Endothelial cell of umbilical vein (primary cell): Measurements from ENCODE around the gene ARHGEF19.

ENCODE experiments used
- EZH2 ChIP-seq: IDR thresholded peaks from 2 replicates; pipeline ENCODE4 v1.6.1; 2012; ENCODE audit warnings: borderline replicate concordance, low read depth, mild to moderate bottlenecking, moderate library complexity, low read length, inconsistent platforms; ENCODE audit not compliant: severe bottlenecking
- FOS ChIP-seq: IDR thresholded peaks from 2 replicates; pipeline ENCODE4 v1.6.1; 2011; ENCODE audit warnings: mild to moderate bottlenecking, low read length, moderate library complexity, borderline replicate concordance; ENCODE audit not compliant: insufficient read depth
- JUN ChIP-seq: IDR thresholded peaks from 2 replicates; pipeline ENCODE4 v1.6.1; 2011; ENCODE audit warnings: borderline replicate concordance, low read depth; ENCODE audit not compliant: insufficient read length, insufficient read depth
- MYC ChIP-seq: IDR thresholded peaks from one replicate; pipeline ENCODE4 v1.6.1; 2011; ENCODE audit warnings: mild to moderate bottlenecking, low read depth, low read length
- POLR2A ChIP-seq: IDR thresholded peaks from 2 replicates; pipeline ENCODE4 v1.6.1; 2012; ENCODE audit warnings: low read depth, mild to moderate bottlenecking, control low read depth, low read length
- POLR2AphosphoS5 ChIP-seq: IDR thresholded peaks from 2 replicates; pipeline ENCODE4 v1.6.1; 2012; ENCODE audit warnings: low read depth, mild to moderate bottlenecking, control low read depth, low read length, moderate library complexity; ENCODE audit not compliant: insufficient read depth
- TF ChIP-seq, protein P1 (sequence below), 2 donors: IDR thresholded peaks; 1 replicate in 1 of 2; 2 replicates in 1 of 2; pipeline ENCODE4 v1.5.1; 2011; ENCODE audit warnings: low read length in 2 of 2, mild to moderate bottlenecking in 2 of 2, moderate library complexity in 2 of 2, control low read depth in 1 of 2, inconsistent platforms in 1 of 2, low read depth in 1 of 2; ENCODE audit not compliant: insufficient read depth in 1 of 2; ENCODE audit errors: extremely low read depth in 1 of 2
- TF ChIP-seq, protein P2 (sequence below): IDR thresholded peaks from 2 replicates; pipeline ENCODE4 v1.6.1; 2011; ENCODE audit not compliant: insufficient read depth, insufficient read length

DNA sequence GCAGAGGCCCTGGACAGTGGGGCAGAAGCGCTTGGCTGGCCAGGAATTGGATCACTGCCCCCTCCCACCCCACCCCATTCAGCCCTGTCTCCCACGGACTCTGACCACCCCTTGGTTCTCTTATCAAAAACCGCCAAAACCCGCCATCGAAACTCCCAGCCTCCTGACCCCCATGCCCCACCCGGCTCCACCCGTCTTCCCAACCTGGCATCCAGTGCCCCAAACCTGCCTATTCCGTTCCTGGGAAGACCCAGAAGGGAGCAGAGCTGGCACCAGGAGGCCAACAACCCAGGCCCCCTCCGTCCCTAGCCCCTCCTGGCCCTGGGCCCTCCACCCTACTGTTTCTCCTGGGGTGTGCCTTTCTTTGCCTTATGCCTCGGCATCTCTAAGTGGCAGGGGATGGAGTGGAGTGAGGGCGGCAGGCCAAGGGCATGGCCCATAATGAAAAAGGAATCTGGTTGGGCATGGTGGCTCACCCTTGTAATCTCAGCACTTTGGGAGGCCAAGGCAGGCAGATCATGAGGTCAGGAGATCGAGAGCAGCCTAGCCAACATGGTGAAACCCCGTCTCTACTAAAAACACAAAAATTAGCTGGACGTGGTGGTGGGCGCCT, 40.1 kb downstream of the ARHGEF19 start:
- TF ChIP-seq, protein P1, sequence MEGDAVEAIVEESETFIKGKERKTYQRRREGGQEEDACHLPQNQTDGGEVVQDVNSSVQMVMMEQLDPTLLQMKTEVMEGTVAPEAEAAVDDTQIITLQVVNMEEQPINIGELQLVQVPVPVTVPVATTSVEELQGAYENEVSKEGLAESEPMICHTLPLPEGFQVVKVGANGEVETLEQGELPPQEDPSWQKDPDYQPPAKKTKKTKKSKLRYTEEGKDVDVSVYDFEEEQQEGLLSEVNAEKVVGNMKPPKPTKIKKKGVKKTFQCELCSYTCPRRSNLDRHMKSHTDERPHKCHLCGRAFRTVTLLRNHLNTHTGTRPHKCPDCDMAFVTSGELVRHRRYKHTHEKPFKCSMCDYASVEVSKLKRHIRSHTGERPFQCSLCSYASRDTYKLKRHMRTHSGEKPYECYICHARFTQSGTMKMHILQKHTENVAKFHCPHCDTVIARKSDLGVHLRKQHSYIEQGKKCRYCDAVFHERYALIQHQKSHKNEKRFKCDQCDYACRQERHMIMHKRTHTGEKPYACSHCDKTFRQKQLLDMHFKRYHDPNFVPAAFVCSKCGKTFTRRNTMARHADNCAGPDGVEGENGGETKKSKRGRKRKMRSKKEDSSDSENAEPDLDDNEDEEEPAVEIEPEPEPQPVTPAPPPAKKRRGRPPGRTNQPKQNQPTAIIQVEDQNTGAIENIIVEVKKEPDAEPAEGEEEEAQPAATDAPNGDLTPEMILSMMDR (IDR thresholded peaks at IDR 0.05; ENCODE audit: extremely low read depth in 1 of 2, insufficient read depth in 1 of 2, low read depth in 1 of 2, low read length in 2 of 2) = no peak
- TF ChIP-seq FOS (no peak), POLR2A (no peak), JUN (no peak), POLR2AphosphoS5 (no peak), EZH2 (no peak), MYC (no peak)
- TF ChIP-seq, protein P2, sequence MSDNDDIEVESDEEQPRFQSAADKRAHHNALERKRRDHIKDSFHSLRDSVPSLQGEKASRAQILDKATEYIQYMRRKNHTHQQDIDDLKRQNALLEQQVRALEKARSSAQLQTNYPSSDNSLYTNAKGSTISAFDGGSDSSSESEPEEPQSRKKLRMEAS = no peak
